Skeletal muscle tissue (tissue), 4 donors: ENCODE results near the gene OR1K1. TPM values are rescaled to one million over a fixed set of nuclear protein-coding genes. Genes with fewer than 3 reads are reported as not detected.

Experiments
- H3K27ac ChIP-seq: one replicate; pipeline ENCODE4 v1.7.0; 2013; ENCODE audit warnings: mild to moderate bottlenecking, low read depth, low read length, inconsistent platforms
- H3K27me3 ChIP-seq, 3 donors: one replicate each; pipeline ENCODE4 v1.7.0; 2013; ENCODE audit warnings: low read length in 3 of 3; ENCODE audit not compliant: control insufficient read depth in 3 of 3, insufficient read depth in 3 of 3
- H3K36me3 ChIP-seq, 3 donors: one replicate each; pipeline ENCODE4 v1.7.0; 2013; ENCODE audit warnings: low read length in 3 of 3; ENCODE audit not compliant: control insufficient read depth in 3 of 3, insufficient read depth in 3 of 3
- H3K4me1 ChIP-seq, 3 donors: one replicate each; pipeline ENCODE4 v1.7.0; 2013; ENCODE audit warnings: low read length in 3 of 3, mild to moderate bottlenecking in 3 of 3; ENCODE audit not compliant: control insufficient read depth in 3 of 3, insufficient read depth in 3 of 3
- H3K4me3 ChIP-seq, 3 donors: one replicate each; pipeline ENCODE4 v1.7.0; 2013; ENCODE audit warnings: low read length in 3 of 3
- H3K9ac ChIP-seq, 3 donors: one replicate each; pipeline ENCODE4 v1.7.0; 2013; ENCODE audit warnings: low read length in 3 of 3, mild to moderate bottlenecking in 3 of 3, moderate library complexity in 2 of 3, low read depth in 1 of 3
- H3K9me3 ChIP-seq, 3 donors: one replicate each; pipeline ENCODE4 v1.7.0; 2013; ENCODE audit warnings: low read length in 3 of 3; ENCODE audit not compliant: control insufficient read depth in 3 of 3
- total RNA-seq: library from RNA; depleted of rRNA; stranded (reverse); fragments of >200 nt; gene quantifications from one replicate; pipeline ENCODE4 v1.2.3, GENCODE V29; 2014
- donor health status: Osteomylitis.

OR1K1 gene
- total RNA-seq, 1 donor from 2014 or later: not detected

DNA sequence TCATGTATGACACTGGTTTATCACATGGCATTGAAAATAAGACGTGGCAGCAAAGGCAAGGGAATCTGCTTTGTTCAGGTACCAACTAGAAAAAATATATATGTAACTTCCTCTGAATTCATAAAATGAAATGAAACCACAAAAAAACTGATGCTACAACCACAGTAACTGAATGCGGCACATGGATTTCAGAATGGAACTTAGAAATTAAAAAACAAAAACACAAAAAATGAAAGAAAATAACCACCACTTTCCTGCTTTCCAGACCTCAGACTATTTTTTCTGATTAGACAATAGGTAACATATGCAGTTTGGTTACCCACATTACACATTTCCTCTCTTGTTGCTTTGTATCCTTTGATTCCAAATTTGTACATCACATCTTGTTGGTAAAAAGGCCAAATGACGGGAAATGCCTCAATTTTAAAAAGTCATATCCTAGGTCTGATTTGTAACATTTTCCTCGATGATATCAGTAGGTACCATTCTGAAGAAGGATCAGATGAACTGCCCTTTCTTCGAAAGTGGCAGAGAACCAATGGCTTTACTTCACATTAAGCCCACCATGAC, 46.5 kb downstream of the OR1K1 start:
- H3K4me3 ChIP-seq: no peak overlapping the region
- no peaks in the 10 kb centered on the region for H3K9me3 ChIP-seq
- H3K27me3 ChIP-seq: no peaks in the 10 kb centered on the region
- no peak overlapping the region for H3K27ac ChIP-seq
- no peak overlapping the region for H3K9ac ChIP-seq
- H3K4me1 ChIP-seq: no peaks in the 10 kb centered on the region
- peaks cover 9 to 35% (median 23%) of the 10 kb centered on the region in 3 donors for H3K36me3 ChIP-seq

- Histone ChIP-seq H3K9ac (no peak overlapping the region), H3K4me3 (no peak overlapping the region), H3K27me3 (no peaks in the 10 kb centered on the region), H3K9me3 (no peaks in the 10 kb centered on the region), H3K4me1 (no peaks in the 10 kb centered on the region), H3K36me3 (peaks cover 10 to 37% (median 24%) of the 10 kb centered on the region in 3 donors), H3K27ac (no peak overlapping the region)
Measured at GRCh38 chr9:122848256-122848943, 48.5 kb downstream of the OR1K1 start.

Other genes starting within 250 kb of the OR1K1 start
- not detected for gene OR1N2, start 247.0 kb upstream of the OR1K1 start, total RNA-seq
- not detected for gene OR1L8, start 216.7 kb upstream of the OR1K1 start, total RNA-seq
- gene OR1Q1, start 185.4 kb upstream of the OR1K1 start, total RNA-seq: not detected
- gene OR1B1, start 142.5 kb upstream of the OR1K1 start, total RNA-seq: 0.52 TPM
- gene OR1L1, start 138.4 kb upstream of the OR1K1 start, total RNA-seq: not detected
- not detected for gene OR1L3, start 125.0 kb upstream of the OR1K1 start, total RNA-seq
- not detected for gene OR1L4, start 76.1 kb upstream of the OR1K1 start, total RNA-seq
- gene OR1L6, start 57.8 kb upstream of the OR1K1 start, total RNA-seq: not detected
- not detected for gene OR5C1, start 11.2 kb upstream of the OR1K1 start, total RNA-seq
- gene PDCL, start 28.5 kb downstream of the OR1K1 start, total RNA-seq: 23.5 TPM
- gene RC3H2, start 105.2 kb downstream of the OR1K1 start, total RNA-seq: 35.5 TPM
- gene ZBTB6, start 113.2 kb downstream of the OR1K1 start, total RNA-seq: 20.4 TPM
- 3.7 TPM for gene ZBTB26, start 131.4 kb downstream of the OR1K1 start, total RNA-seq
- gene RABGAP1, start 140.9 kb downstream of the OR1K1 start, total RNA-seq: 55.8 TPM
- 3.1 TPM for gene GPR21, start 233.5 kb downstream of the OR1K1 start, total RNA-seq